HG03196 (cell line): ENCODE results near the gene THBS1.

Experiments
- ATAC-seq: cut with Tn5 transposase; IDR thresholded peaks from one replicate; pipeline ENCODE4 v1.9.1; 2021; ENCODE audit not compliant: unreplicated experiment

Gene THBS1

GRCh38 chr15:39628546-39629257, 47.8 kb downstream of the THBS1 start:
- ATAC-seq, result no peak

GRCh38 chr15:39629371-39629770, 48.5 kb downstream of the THBS1 start:
- no peak for ATAC-seq

- no peak for ATAC-seq
Measured at GRCh38 chr15:39629906-39630305, 49.0 kb downstream of the THBS1 start.

GRCh38 chr15:39631357-39631756, 50.5 kb downstream of the THBS1 start:
- no peak for ATAC-seq

GRCh38 chr15:39638041-39638440, 57.2 kb downstream of the THBS1 start:
- ATAC-seq, result no peak

- no peak for ATAC-seq
Measured at GRCh38 chr15:39639037-39639436, 58.2 kb downstream of the THBS1 start.

DNA sequence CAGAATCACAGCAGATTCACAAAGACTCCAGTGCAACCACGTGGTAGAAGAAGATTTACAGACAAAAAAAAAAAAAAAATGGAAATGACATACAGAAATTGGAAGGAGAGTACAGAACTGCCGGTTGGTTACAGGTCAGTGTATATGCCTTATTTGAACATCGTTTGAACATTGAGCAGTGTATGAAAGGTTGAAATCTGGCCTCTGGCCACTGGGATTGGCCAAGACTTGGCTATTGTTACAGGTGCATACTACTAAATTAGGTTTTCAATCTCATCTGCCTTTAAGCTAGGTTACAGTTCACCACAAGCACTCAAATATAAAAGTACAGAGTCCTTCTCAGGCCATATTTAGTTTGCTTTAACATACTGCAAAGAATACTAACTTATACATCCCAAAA, 59.8 kb downstream of the THBS1 start:
- ATAC-seq, result no peak

DNA sequence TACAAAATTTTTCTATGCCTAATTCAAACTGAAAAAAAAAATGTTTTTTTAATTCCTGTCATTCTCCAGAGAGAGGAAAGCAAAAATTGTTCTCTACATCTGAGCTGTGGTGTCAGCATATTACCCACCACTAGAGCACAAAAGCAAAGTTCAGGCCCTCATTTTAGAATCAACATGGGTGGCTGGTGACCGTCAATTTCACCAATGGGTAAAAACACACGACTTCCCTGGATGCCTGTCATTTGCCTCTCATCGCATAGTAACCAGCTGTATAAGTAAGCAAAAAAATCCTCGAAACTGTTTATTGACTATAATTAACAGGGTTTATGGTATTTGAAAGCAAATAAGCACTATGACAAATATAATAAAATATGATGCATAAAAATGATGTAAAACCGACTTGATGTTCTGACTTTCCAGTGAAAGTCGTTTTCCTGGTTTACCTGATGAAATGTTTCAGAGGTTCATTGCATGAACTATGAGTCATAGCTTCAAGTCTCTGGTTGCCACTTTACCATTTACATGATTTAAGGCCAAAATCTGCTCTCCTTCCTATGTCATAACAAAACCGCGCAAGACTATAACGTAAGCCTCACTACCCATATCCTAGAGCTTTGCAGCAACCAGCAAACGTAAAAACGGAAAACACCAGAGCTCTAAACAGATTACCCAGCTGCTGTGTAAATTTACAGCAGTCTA, 60.5 kb downstream of the THBS1 start:
- no peak for ATAC-seq

- ATAC-seq, result no peak
Measured at GRCh38 chr15:39642011-39642640, 61.2 kb downstream of the THBS1 start.

- no peak for ATAC-seq
Measured at GRCh38 chr15:39643727-39644126, 62.8 kb downstream of the THBS1 start.

DNA sequence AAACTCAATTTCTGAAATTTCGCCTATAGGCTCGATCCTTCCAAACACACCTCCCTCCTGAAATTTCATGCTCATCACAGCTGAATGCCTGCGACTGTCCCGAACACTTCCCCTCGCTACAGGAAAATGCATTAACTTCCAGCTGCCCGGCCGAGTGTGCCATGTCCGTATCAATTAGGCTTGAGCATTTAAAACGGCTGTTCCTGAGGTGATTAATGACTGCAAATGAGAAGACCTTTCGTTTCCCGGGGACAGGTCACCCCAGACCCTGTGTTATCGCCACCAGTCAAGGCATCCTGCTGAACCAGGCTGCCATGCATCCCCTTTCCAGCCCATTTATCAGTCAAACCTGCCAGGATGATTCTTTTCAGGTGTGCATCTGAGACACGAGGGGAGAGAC, 63.3 kb downstream of the THBS1 start:
- no peak for ATAC-seq

- no peak for ATAC-seq
Measured at GRCh38 chr15:39645138-39645975, 64.5 kb downstream of the THBS1 start.

GRCh38 chr15:39645976-39646257, 65.0 kb downstream of the THBS1 start:
- ATAC-seq, result no peak

DNA sequence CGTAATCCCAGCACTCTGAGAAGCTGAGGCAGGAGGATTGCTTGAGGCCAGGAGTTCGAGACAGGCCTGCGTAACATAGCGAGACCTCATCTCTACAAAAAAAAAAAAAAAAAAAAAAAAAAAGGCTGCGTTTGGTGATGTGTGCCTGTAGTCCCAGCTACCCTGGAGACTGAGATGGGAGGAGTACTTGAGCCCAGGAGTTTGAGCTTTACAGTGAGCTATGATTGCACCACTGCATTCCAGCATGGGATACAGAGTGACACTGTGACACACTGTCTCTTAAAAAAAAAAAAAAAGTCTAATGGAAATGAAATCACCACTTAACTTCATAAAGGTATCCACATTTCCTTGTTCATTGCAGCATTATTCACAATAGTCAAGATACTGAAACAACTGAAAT, 65.5 kb downstream of the THBS1 start:
- ATAC-seq, result no peak
